PC-3 (cell line): Measurements from ENCODE around the gene TRMT112. TPM values are rescaled to one million over a fixed set of nuclear protein-coding genes. Genes with fewer than 3 reads are reported as not detected.

Experiments used
- ATAC-seq: fragments of 200-7000 bp; cut with Tn5 transposase; 2 replicates; pipeline ENCODE4 v1.9.1; 2020; ENCODE audit warnings: mild to moderate bottlenecking, moderate library complexity
- BruUV-seq: library from RNA; stranded (reverse); fragments of 400-500 nt; replicated peaks from 2 replicates; lab custom pipeline; 2021; lab: Mats Ljungman, UMichigan
- CTCF ChIA-PET: fragments of 300-600 bp; sonication (Branson Sonifier 250); formaldehyde crosslinking; loops from one replicate; lab custom pipeline; 2022; ENCODE audit warnings: antibody characterized with exemption; lab: Charles Lee
- POLR2A ChIA-PET: fragments of 300-600 bp; sonication (Branson Sonifier 250); formaldehyde crosslinking; loops from one replicate; lab custom pipeline; 2022; ENCODE audit warnings: antibody characterized with exemption; ENCODE audit not compliant: unreplicated experiment; lab: Charles Lee
- DNase-seq: peaks from one replicate; pipeline ENCODE4 v3.0.0-alpha.2; 2015
- H2AFZ ChIP-seq: fragments of 300-600 bp; sonication (generic); 2 replicates; pipeline ENCODE4 v1.6.0; 2016; ENCODE audit warnings: antibody characterized with exemption, low read length
- H3F3A ChIP-seq: fragments of 300-600 bp; sonication (generic); one replicate; pipeline ENCODE4 v1.6.0; 2017; ENCODE audit warnings: antibody characterized with exemption, low read length, control low read depth, mild to moderate bottlenecking; ENCODE audit not compliant: unreplicated experiment
- H3K27ac ChIP-seq: fragments of 300-600 bp; sonication (generic); 2 replicates; pipeline ENCODE4 v1.5.1; 2016; ENCODE audit warnings: mild to moderate bottlenecking, low read length
- H3K27me3 ChIP-seq: fragments of 300-600 bp; sonication (generic); 2 replicates; pipeline ENCODE4 v1.6.1; 2016; ENCODE audit warnings: low read length, mixed read lengths
- H3K36me3 ChIP-seq: fragments of 300-600 bp; sonication (generic); 2 replicates; pipeline ENCODE4 v1.6.1; 2016; ENCODE audit warnings: low read depth, mixed run types, low read length, mixed read lengths
- H3K4me1 ChIP-seq: fragments of 300-600 bp; sonication (generic); 2 replicates; pipeline ENCODE4 v1.5.1; 2016; ENCODE audit warnings: low read length; ENCODE audit not compliant: insufficient read depth
- H3K4me2 ChIP-seq: fragments of 300-600 bp; sonication (generic); 2 replicates; pipeline ENCODE4 v1.6.0; 2016; ENCODE audit warnings: low read length
- H3K4me3 ChIP-seq: fragments of 300-600 bp; sonication (generic); 2 replicates; pipeline ENCODE4 v1.5.1; 2016; ENCODE audit warnings: mild to moderate bottlenecking, low read length, mixed read lengths
- H3K79me2 ChIP-seq: fragments of 300-600 bp; sonication (generic); 2 replicates; pipeline ENCODE4 v1.6.1; 2017; ENCODE audit warnings: low read length, mixed read lengths
- H3K9ac ChIP-seq: fragments of 300-600 bp; sonication (generic); 2 replicates; pipeline ENCODE4 v1.6.0; 2016; ENCODE audit warnings: mild to moderate bottlenecking, low read length
- H3K9me2 ChIP-seq: fragments of 300-600 bp; sonication (generic); replicated peaks from 2 replicates; pipeline ENCODE4 v1.6.1; 2016; ENCODE audit warnings: mixed run types, low read length, mixed read lengths
- H3K9me3 ChIP-seq: fragments of 300-600 bp; sonication (generic); 2 replicates; pipeline ENCODE4 v1.6.1; 2016; ENCODE audit warnings: low read length, mixed read lengths
- H4K20me1 ChIP-seq: fragments of 300-600 bp; sonication (generic); 2 replicates; pipeline ENCODE4 v1.6.1; 2016; ENCODE audit warnings: low read length, mixed read lengths
- EZH2 ChIP-seq: fragments of 300-600 bp; sonication (generic); IDR thresholded peaks from one replicate; pipeline ENCODE4 v1.6.1; 2017; ENCODE audit warnings: antibody characterized with exemption, mild to moderate bottlenecking, low read length; ENCODE audit not compliant: unreplicated experiment
- EZH2phosphoT487 ChIP-seq: fragments of 300-600 bp; sonication (generic); IDR thresholded peaks from 2 replicates; pipeline ENCODE4 v1.6.1; 2018; ENCODE audit warnings: mild to moderate bottlenecking, antibody characterized with exemption, low read length, borderline replicate concordance
- intact Hi-C: fragments of 100-400 bp; cut with micrococcal nuclease; formaldehyde crosslinking; loops from 2 replicates; pipeline ENCODE4 v1.9.0; 2023
- total RNA-seq: library from RNA; depleted of rRNA; stranded (reverse); fragments of >200 nt; gene quantifications from 2 replicates; pipeline ENCODE4 v1.2.3, GENCODE V29; 2014
- TF ChIP-seq, protein P1 (sequence below): fragments of 300-600 bp; sonication (generic); conservative IDR thresholded peaks from 2 replicates; pipeline ENCODE4 v1.5.1; 2017; ENCODE audit warnings: antibody characterized with exemption, low read depth, mild to moderate bottlenecking, low read length

Gene TRMT112
- total RNA-seq, 1 experiment from 2014 or later: 812 TPM

DNA sequence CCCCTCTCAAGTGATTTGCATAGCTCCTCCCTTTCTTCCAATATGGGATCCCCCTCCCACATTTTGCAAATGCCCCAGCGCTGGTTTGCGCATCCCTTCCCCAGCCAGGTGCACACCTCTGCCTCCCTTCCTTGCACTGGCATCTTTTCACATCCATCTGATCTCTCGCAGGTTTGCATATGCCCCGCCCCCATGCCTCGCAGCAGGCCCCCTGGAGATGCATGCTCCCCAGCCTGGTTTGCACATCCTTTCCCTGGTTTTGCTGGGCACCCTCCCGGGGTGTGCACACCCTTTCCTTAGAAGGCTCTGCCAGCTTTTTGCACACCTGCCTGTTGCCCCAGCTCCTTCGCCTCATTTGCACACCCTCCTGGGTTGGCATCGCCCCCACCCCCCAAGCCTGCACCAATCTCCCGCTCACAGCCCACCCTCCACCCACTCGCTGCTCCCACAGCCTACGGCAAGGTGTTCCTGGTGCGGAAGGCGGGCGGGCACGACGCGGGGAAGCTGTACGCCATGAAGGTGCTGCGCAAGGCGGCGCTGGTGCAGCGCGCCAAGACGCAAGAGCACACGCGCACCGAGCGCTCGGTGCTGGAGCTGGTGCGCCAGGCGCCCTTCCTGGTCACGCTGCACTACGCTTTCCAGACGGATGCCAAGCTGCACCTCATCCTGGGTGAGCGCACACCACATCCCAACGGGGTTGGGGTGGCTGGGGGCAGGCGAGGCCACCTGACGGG lies 42.5 kb upstream of the TRMT112 start:
- H3K4me2 ChIP-seq: peak overlapping the region; percentile 96
- no peaks in the 10 kb centered on the region for H3K9me3 ChIP-seq
- no TSS peak for BruUV-seq
- peaks cover 36% of the 10 kb centered on the region for H3K4me1 ChIP-seq
- H3K9me2 ChIP-seq: no peaks in the 10 kb centered on the region
- ATAC-seq (no peak), DNase-seq (peak; percentile 25)
- H2AFZ ChIP-seq: peak overlapping the region; percentile 88
- peaks cover 28% of the 10 kb centered on the region for H3K79me2 ChIP-seq
- peak overlapping the region; percentile 35; the same call in 1 of the 2 replicates for H3K27ac ChIP-seq
- H3K27me3 ChIP-seq: no peaks in the 10 kb centered on the region
- peak overlapping the region; percentile 85 for H3K9ac ChIP-seq
- H4K20me1 ChIP-seq: peaks cover 11% of the 10 kb centered on the region; the same call in 1 of the 2 replicates
- intact Hi-C loops: loop anchor here (5.0 kb wide), 2 partner anchors 87 to 292 kb away; no protein-coding TSS in a partner anchor
- H3F3A ChIP-seq: no peaks in the 10 kb centered on the region
- H3K36me3 ChIP-seq: peaks cover 29% of the 10 kb centered on the region
- H3K4me3 ChIP-seq: peak overlapping the region; percentile 92
- TF ChIP-seq, protein P1, sequence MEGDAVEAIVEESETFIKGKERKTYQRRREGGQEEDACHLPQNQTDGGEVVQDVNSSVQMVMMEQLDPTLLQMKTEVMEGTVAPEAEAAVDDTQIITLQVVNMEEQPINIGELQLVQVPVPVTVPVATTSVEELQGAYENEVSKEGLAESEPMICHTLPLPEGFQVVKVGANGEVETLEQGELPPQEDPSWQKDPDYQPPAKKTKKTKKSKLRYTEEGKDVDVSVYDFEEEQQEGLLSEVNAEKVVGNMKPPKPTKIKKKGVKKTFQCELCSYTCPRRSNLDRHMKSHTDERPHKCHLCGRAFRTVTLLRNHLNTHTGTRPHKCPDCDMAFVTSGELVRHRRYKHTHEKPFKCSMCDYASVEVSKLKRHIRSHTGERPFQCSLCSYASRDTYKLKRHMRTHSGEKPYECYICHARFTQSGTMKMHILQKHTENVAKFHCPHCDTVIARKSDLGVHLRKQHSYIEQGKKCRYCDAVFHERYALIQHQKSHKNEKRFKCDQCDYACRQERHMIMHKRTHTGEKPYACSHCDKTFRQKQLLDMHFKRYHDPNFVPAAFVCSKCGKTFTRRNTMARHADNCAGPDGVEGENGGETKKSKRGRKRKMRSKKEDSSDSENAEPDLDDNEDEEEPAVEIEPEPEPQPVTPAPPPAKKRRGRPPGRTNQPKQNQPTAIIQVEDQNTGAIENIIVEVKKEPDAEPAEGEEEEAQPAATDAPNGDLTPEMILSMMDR: 0 out of 2 replicates have a peak, but pooled peaks have one; percentile 24
- TF ChIP-seq EZH2: no peak
- ChIA-PET CTCF (interaction anchor here (0.5 kb wide), 1 partner anchor 228 kb away, joined by 3 read pairs; no protein-coding TSS in a partner anchor), POLR2A (no interaction called here)

DNA sequence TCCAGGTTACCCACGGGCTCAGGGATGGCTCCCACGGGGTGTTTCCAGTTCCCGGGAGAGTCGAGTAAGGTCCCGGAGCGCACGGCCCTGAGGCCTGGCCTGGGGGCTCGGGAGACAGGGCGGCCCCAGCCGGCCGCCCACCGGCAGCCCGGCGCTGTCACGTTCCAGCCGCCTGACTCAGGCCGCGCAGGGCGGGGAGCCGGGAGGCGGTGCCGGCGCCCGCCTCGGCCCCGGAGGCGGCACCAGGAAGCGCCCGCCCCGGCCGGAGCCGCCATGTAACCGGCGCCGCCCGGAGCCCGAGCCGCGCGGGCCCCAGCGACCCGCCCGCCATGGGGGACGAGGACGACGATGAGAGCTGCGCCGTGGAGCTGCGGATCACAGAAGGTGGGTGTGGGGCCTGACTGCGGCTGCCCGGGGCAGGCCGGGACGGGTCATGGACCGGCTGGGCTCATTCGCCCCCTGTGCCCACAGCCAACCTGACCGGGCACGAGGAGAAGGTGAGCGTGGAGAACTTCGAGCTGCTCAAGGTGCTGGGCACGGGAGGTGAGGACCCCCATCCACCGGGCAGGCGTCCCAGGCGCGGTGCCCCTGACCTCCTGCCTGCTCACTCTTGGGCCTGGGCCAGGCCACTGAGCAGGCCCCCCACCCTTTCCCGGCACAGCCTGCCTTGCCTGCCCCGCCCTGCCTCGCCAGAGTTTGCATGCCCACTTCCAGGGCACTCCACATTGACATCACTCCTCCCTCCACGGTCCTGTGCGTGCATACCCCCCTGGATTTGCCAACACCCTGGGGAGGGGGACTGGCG lies 41.8 kb upstream of the TRMT112 start, which contains the start of gene RPS6KA4:
TSS of gene RPS6KA4 (plus strand) at position 256 of the 805 bp plus-strand sequence. CDS start at position 330, 74 bp downstream.
- ChIA-PET POLR2A (no interaction called here), CTCF (interaction anchor here (1.6 to 4.5 kb wide), 2 partner anchors 42 to 90 kb away, joined by 5 to 106 read pairs; partner anchors contain the start of genes PRDX5 and TRMT112)
- Histone ChIP-seq H3K27ac (peak within 1 kb of the TSS; percentile 40), H3K4me1 (peaks cover 36% of the 10 kb centered on the region), H3K9ac (peak within 1 kb of the TSS; percentile 85), H4K20me1 (peaks cover 11% of the 10 kb centered on the region; the same call in 1 of the 2 replicates), H3K4me3 (peak within 1 kb of the TSS; percentile 92), H3K79me2 (peaks cover 28% of the 10 kb centered on the region), H3F3A (no peaks in the 10 kb centered on the region), H3K36me3 (peaks cover 25% of the 10 kb centered on the region), H3K9me2 (no peaks in the 10 kb centered on the region), H3K9me3 (no peaks in the 10 kb centered on the region), H3K4me2 (peak within 1 kb of the TSS; percentile 96), H3K27me3 (no peaks in the 10 kb centered on the region), H2AFZ (peak within 1 kb of the TSS; percentile 88)
- peak; percentile 82 for DNase-seq
- TSS peak; percentile 30 for BruUV-seq
- ATAC-seq: peak; percentile 69
- intact Hi-C loops: loop anchor here (5.0 kb wide), 2 partner anchors 88 to 293 kb away; no protein-coding TSS in a partner anchor
- TF ChIP-seq, protein P1: no peak; the same call in 1 of the 2 replicates
- TF ChIP-seq EZH2phosphoT487: no peak
- TF ChIP-seq EZH2: no peak
